ENCODE results near the gene TMEM59.
"Not testable (repeated sequence)": the region's sequence is repeated elsewhere in the genome, so short reads cannot be mapped to it uniquely, and the experiment has no call there.

Gene TMEM59

DNA sequence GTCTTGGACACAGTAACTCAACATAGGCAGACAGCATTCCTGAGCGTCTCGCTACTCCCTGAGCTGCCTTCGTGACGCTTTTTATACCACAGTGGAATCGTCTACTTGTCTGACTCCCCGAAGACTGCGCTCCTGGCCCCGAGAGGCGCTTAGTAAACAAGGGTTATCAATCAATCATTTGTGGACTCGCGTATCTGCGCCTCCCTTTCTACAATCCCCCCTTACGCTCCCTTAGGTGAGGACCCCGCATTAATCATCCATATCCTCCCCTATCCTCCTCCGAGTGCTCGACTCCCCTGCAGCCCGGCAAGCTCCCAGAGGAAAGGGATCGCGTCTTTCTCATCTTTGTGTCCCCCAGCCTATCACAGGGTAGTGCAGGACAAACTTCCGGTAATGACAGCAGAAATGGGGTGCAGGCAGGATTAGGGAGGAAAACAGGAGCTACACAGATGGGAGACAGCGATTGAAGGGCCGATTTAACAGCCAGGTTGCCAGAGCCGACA is 522 bp downstream of the TMEM59 start:
- DNase-seq (ENCODE audit: low read depth) = no peak

- no peak for DNase-seq (ENCODE audit: low read depth)
Measured at GRCh38 chr1:54051933-54052430, 1.0 kb downstream of the TMEM59 start.

- not testable (repeated sequence) for DNase-seq (ENCODE audit: low read depth)
Measured at GRCh38 chr1:54050435-54050834, 2.6 kb downstream of the TMEM59 start.

DNA sequence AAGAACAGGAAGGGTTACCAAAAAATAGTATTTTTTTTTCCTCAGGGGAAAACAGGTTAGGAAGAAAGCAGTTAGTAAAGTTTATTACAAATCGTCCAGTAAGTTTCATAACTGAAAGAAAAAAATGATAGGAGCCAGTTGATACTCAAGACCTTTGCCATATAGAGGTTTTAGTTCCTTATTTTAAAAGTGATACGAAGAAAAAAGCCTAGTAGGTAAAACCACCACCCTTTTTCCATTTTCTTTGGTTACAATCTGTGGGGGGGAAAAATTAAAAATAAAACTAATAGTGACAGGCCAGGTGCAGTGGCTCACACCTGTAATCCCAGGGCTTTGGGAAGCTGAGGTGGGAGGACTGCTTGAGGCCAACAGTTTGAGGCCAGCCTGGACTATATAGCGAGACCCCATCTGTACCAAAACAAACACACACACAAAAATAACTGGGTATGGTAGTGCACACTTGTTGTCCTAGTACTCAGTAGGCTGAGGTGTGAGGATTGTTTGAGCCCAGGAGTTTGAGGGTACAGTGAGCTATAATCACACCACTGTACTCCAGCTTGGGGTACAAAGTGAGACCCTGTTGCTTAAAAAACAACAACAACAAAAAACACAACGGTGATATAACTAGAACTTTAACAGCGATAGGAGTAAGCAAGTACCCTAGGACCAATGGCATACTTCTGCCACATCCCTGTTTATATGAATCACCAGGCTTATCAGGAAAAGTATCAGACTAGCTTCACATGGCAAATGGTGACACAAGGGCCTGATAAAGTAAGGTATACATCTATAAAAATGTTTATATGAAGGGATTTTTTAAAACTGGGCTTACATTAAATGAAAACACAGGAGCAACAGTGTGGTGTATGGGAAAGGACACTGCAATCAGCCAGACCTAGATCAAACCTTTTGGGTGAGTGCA is 5.4 kb downstream of the TMEM59 start:
- no peak for DNase-seq (ENCODE audit: low read depth)

GRCh38 chr1:54046671-54047383 is 6.2 kb downstream of the TMEM59 start:
- DNase-seq (ENCODE audit: low read depth) = no peak

DNA sequence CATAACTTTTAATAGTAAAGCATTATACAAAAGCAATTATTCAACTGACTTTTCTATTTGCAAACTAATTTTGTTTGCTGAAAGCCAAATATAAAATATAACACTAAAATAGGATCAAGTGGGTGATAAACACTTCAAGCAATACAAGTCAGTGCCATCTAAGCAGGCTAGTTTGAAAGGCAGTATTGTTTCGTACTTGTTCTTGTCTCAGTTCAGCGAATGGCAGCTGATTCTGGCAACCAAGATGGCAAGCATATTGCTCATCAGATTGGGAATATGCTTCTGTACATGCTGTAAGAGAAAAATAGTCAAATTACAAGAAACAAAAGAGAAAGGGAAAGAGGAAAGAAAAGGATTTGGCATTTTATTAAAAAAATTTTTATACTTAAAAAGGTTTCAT is 7.5 kb downstream of the TMEM59 start:
- no peak for DNase-seq (ENCODE audit: low read depth)

DNA sequence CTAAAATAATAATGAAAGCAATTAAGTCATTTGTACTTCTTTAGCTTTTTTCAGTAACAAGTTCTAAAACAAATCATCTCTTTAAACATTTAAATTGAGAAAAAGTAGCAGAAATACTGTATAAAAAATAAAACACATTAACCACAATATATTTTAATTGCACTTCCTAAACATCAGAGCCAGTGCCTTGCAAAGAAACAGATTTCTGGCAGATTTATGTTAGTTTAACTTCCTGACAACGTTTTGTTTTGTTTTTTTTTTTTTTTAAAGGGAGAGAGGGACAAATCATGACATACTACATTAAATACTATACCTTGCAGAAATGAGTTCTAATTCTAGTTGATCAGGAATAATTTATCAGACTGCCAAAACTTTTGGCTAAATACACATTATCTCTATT is 11.2 kb downstream of the TMEM59 start:
- DNase-seq (ENCODE audit: low read depth) = no peak

DNA sequence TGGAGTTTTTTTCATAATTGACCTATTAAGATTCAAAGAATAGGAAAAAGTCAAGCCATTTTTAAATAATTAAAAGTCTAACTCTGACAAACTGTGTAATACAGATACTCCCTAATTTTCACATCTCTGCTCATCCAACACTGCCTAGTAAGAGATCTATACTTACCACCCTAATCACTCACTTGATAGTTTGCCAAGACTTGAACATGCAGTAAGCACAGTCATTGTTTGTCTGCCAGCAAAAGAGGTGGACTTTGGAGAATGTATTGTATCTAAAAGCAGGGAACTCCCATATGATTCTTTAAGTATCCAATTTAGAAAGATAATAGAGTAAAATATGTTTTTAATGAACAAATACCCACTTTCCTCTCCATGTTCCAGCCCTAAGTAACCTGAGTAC is 15.5 kb downstream of the TMEM59 start:
- DNase-seq (ENCODE audit: low read depth) = no peak

DNA sequence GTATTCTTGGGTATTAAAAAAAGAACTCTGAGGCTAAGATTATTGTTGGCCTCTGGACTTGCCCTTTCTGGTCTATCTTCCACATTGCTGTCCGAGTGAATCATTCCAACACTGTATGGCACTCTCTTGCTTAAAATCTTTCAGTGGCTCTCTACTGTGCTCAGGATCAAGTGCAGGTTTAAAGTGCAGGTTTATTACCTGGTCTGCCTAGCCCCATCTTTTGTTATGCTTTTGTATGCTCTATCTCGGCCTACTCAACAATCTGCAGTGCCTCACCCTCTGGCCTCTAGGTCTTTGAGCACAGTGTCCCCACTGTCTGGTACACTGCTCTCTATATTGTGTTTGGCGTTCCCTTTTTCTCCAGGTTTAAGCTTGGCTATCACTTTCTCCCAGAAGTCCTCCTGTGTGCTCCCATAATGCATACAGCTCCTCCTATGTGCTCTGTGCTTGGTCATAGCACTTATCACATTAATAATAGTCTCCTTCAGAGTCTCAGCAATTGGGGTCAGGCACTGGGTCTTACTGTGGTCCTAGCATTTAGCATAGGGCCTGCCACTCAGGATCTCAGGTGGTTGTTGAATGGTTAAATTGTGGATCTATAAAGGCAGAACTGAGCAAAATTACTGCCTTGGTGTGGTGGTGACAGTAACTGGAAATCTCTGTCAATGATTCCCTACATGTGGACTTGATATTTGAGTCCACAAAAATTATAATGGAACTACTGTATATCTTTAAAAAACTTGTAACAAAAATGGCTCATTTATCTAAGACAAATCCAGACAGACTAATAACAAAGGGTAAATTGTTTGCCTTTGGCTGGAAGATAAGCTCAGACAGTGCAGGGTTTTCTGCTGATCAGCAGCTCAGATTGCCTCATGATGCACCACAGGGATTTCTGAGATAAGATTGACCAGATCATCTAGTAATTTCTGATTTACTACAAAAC is 24.4 kb downstream of the TMEM59 start:
- DNase-seq (ENCODE audit: low read depth) = no peak

- no peak for DNase-seq (ENCODE audit: low read depth)
Measured at GRCh38 chr1:54027848-54028247, 25.2 kb downstream of the TMEM59 start.

DNA sequence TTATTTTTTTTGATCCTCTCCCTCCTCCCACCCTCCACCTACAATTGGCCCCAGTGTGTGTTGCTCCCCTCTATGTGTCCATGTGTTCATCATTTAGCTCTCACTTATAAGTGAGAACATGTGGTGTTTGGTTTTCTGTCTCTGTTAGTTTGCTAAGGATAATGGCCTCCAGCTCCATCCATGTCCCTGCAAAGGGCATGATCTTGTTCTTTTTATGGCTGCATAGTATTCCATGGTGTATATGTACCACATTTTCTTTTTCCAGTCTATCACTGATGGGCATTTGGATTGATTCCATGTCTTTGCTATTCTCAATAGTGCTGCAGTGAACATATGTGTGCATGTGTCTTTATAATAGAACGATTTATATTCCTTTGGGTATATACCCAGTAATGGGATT is 28.2 kb downstream of the TMEM59 start:
- not testable (repeated sequence) for DNase-seq (ENCODE audit: low read depth)

DNA sequence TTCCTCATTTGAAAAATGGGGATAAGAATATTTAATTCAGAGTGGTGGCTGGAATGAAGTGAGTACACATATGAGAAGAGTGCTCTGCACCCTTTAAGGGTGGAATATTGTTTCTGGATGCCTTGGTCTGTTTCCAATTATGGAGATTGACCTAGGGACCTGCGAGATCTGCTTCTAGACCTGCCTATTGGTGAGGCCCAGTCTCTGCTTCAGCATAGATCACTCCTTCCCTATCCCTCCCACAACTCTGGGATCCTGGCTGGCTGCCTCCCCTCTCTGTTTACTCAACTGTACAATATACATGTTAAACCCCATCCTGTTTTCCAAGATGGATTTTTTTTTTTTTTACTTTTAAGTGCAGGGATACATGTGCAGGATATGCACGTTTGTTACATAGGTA is 28.6 kb downstream of the TMEM59 start:
- no peak for DNase-seq (ENCODE audit: low read depth)

DNA sequence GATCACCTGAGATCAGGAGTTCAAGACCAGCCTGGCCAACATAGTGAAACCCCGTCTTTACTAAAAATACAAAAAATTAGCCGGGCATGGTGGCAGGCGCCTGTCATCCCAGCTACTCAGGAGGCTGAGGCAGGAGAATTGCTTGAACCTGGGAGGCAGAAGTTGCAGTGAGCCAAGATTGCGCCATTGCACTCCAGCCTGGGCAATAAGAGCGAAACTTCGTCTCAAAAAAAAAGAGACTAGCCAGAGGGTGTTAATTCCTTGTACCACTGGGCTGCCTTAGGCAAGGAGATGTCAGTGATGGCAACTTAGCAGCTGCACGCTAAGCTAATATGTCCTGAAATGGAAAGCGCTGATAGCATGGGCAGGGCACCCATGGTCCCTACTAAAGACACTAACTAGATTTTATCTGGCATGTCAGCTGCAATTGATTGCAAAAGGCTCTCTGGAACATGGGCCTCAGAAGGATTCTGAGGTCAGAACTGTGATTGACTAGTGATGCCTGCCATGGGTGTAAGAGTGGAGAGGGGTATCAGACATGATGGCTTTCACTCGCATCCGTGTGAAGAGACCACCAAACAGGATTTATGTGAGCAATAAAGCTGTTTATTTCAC is 33.3 kb downstream of the TMEM59 start:
- DNase-seq (ENCODE audit: low read depth) = not testable (repeated sequence)

DNA sequence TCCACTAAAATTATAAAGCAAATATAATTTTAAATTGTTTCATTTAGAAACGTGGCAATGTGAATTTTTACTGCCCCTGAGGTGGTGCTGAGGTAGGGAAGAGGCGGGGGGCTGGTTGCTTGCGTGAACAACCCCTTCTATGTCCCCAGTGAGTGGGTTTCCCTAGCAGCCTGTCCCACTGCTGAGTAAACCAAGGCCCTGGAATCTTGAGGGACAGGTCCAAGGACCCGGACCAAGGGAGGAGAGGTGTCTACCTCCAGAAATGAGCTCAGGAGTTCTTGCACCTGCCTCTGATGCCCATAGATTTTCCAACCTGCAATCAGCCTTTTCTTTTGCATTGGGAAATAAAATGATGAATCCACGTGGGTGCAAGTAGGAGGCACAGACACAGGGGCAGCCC is 34.4 kb downstream of the TMEM59 start:
- no peak for DNase-seq (ENCODE audit: low read depth)

DNA sequence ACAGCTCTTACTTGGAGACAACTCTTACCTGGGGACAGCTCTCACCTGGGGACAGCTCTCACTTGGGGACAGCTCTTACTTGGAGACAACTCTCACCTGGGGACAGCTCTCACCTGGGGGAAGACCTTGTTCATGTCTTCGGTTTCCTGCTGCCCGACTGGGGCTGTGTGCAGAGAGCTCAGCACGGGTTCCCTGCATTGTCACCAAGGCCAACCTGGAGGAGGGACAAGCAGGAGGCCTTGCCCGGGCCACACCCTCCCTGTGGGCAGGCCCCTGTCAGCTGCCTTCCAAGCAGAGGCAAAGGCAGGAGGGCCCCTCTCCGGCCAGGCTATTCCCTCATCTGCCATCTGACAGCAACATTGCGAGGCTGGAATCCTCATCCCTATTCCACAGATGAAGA is 35.0 kb downstream of the TMEM59 start, which contains the start of gene LDLRAD1:
LDLRAD1 (minus strand) TSS at position 208 of the 400 bp plus-strand sequence; CDS start at position 134, 74 bp downstream.
- no peak for DNase-seq (ENCODE audit: low read depth)

- peak; percentile 10 for DNase-seq (ENCODE audit: low read depth)
Measured at GRCh38 chr1:54016343-54017282, 36.4 kb downstream of the TMEM59 start.

DNA sequence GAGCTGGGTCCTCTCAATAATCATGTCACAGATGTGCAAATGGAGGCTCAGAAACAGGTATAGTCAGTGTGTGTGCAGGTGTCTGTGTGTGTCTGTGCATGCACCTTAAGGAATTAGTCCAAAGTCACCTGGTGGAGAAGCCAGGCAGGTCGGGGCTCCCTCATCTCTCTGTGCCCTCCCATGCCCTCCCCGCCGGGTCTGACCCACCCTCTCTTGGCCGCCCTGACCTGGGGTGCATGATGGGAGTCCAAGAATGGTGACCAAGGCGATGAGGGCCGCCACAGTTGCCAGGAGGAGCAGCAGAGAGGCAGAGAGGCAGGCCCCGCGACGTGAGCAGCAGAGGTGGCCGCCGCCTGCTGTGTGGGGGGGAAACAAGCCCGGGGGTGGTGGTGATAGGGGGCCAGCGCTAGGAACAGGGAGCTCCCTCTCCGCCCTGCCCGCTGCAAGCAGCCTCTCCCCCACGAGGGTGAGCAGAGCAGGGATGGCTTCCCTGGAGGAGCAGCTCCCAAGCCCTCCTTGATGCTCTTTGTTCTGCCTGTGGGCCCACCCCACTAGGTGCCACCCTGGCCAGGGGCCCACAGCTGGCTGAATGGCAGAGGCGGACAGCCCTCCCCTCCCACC is 38.9 kb downstream of the TMEM59 start:
- DNase-seq (ENCODE audit: low read depth) = no peak

DNA sequence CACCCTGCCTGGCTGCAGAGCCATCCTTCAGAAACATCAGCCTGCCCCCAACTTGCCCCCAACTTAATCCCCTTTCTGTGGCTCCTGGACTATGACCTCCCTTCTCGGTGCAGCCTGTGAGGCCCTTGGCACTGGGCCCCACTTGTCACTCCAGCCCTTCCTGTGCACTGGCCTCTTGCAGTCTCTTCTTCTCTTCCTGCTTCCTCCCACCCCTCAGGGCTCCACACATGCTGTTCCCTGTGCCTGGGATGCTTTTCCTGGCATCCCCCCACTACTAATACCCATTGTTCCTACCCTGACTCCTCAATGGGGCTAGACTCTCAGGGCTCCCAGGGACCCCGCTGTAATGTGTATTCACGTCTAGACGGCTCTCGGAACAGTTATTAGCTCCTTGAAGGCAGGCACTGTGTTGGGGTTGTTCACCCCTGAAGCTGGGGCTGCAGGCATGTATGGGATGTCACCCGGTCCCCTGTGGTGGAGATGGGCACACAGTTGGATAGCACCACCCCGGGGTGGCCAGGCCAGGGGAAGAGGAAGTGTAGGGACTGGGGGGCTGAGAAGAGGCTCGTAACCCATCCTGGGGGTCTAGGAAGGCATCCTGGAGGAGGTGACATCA is 39.5 kb downstream of the TMEM59 start:
- no peak for DNase-seq (ENCODE audit: low read depth)

GRCh38 chr1:54012863-54013262 is 40.1 kb downstream of the TMEM59 start:
- DNase-seq (ENCODE audit: low read depth) = no peak
